Measurements from ENCODE around the gene SYF2.

GRCh38 chr1:25197982-25198662 is 34.2 kb downstream of the SYF2 start:
- no peak for TF ChIP-seq CTCF (conservative IDR thresholded peaks at IDR 0.05)
- no peak for TF ChIP-seq ZFX (IDR thresholded peaks at IDR 0.05)
